T-cell (primary cell): ENCODE results near the gene CBX4. TPM values are rescaled to one million over a fixed set of nuclear protein-coding genes. Genes with fewer than 3 reads are reported as not detected.

Source experiments
- ATAC-seq, 4 experiments: fragments of 200-7000 bp in 3 of 4; fragments of 150-1000 bp in 1 of 4; cut with Tn5 transposase; replicated peaks in 1 of 4; 1 replicate in 3 of 4; 2 replicates in 1 of 4; pipeline ENCODE4 v1.10.0; 2021; ENCODE audit warnings: moderate library complexity in 3 of 4, mild to moderate bottlenecking in 2 of 4, moderate number of reproducible peaks in 1 of 4
- CTCF ChIA-PET, 2 donors: fragments of 300-600 bp; sonication (Branson Sonifier 250); formaldehyde crosslinking; loops; one replicate each; lab custom pipeline; 2022; ENCODE audit warnings: antibody characterized with exemption in 2 of 2; lab: Charles Lee
- POLR2A ChIA-PET, 2 donors: fragments of 300-600 bp; sonication (Branson Sonifier 250); formaldehyde crosslinking; loops; one replicate each; lab custom pipeline; 2022; ENCODE audit warnings: antibody characterized with exemption in 2 of 2; lab: Charles Lee
- DNase-seq, 35 experiments: peaks; one replicate each; pipeline versions ENCODE4 v3.0.0 to v3.0.0-alpha.2; 2013 to 2023
- H3K27ac ChIP-seq: one replicate; pipeline ENCODE4 v1.5.1; 2013; ENCODE audit warnings: low read length
- H3K27me3 ChIP-seq, 2 experiments: replicated peaks in 1 of 2; 1 replicate in 1 of 2; 2 replicates in 1 of 2; pipeline versions ENCODE4 v1.6.1 to v1.7.0; 2013; ENCODE audit warnings: low read length in 1 of 2, mixed read lengths in 1 of 2; ENCODE audit not compliant: control insufficient read depth in 2 of 2, insufficient read depth in 2 of 2; ENCODE audit errors: extremely low read depth in 1 of 2
- H3K36me3 ChIP-seq, 2 donors: 1 replicate in 1 of 2; 2 replicates in 1 of 2; pipeline versions ENCODE4 v1.6.1 to v1.7.0; 2013; ENCODE audit warnings: low read length in 1 of 2; ENCODE audit not compliant: control insufficient read depth in 2 of 2, insufficient read depth in 1 of 2; ENCODE audit errors: extremely low read depth in 1 of 2
- H3K4me1 ChIP-seq, 2 experiments: 1 replicate in 1 of 2; 2 replicates in 1 of 2; pipeline versions ENCODE4 v1.6.1 to v1.7.0; 2013; ENCODE audit warnings: low read length in 2 of 2, mixed read lengths in 1 of 2; ENCODE audit not compliant: insufficient read depth in 2 of 2, control insufficient read depth in 1 of 2; ENCODE audit errors: extremely low read depth in 1 of 2
- H3K4me3 ChIP-seq, 2 donors: 1 replicate in 1 of 2; 2 replicates in 1 of 2; pipeline versions ENCODE4 v1.5.1 to v1.7.0; 2013; ENCODE audit warnings: mild to moderate bottlenecking in 2 of 2, low read length in 1 of 2, moderate library complexity in 1 of 2; ENCODE audit not compliant: control insufficient read depth in 1 of 2; ENCODE audit errors: extremely low read depth in 1 of 2
- H3K9me3 ChIP-seq: 2 replicates; pipeline ENCODE4 v1.7.0; 2013
- H3K27ac Mint-ChIP-seq, 2 donors: one replicate each; pipeline ENCODE4 v1.8.0; 2020 to 2021; ENCODE audit warnings: mild to moderate bottlenecking in 2 of 2, mixed read lengths in 2 of 2
- H3K27me3 Mint-ChIP-seq, 2 donors: one replicate each; pipeline ENCODE4 v1.8.0; 2021 to 2022; ENCODE audit warnings: mixed read lengths in 2 of 2
- H3K36me3 Mint-ChIP-seq: one replicate; pipeline ENCODE4 v1.8.0; 2021; ENCODE audit warnings: mixed read lengths
- H3K4me1 Mint-ChIP-seq, 3 donors: one replicate each; pipeline ENCODE4 v1.8.0; 2020 to 2022; ENCODE audit warnings: mixed read lengths in 3 of 3, mild to moderate bottlenecking in 1 of 3
- H3K4me3 Mint-ChIP-seq, 3 donors: one replicate each; pipeline ENCODE4 v1.8.0; 2020 to 2022; ENCODE audit warnings: mild to moderate bottlenecking in 3 of 3, mixed read lengths in 3 of 3, moderate library complexity in 3 of 3
- H3K9me3 Mint-ChIP-seq, 3 donors: one replicate each; pipeline ENCODE4 v1.8.0; 2020 to 2022; ENCODE audit warnings: mixed read lengths in 3 of 3
- WGBS: methylation state at CpG from one replicate; pipeline ENCODE4 v1.1.5; 2013; ENCODE audit warnings: missing lambda C conversion rate; ENCODE audit not compliant: insufficient coverage; 5-methylcytosine and 5-hydroxymethylcytosine counted together
- total RNA-seq, 35 experiments: library from RNA in 6 of 35; stranded (reverse) in 6 of 35; fragments of 120-200 nt in 1 of 35; gene quantifications; one replicate each; pipeline versions ENCODE4 v1.2.1 to v1.2.4 and lab custom pipeline; 2013 to 2026

CBX4 gene
- total RNA-seq, 5 donors from 2014 or later (not counting 1 experiment from before 2014, with no cell fraction given), result 63.2 to 138 (median 70.2) TPM

GRCh38 chr17:79833744-79834564 is 5.3 kb downstream of the CBX4 start:
- WGBS, result 95% methylated on average over 75 of the region's 83 CpGs
- CTCF ChIA-PET, result no interaction called here
- H3K36me3 Mint-ChIP-seq, result peaks cover 18% of the 10 kb centered on the region
- POLR2A ChIA-PET, result no interaction called here
- no peak for DNase-seq
- Histone ChIP-seq H3K27ac (no peak overlapping the region), H3K27me3 (no peaks in the 10 kb centered on the region), H3K4me1 (peaks cover 22 to 70% of the 10 kb centered on the region in 2 experiments), H3K4me3 (no peak overlapping the region), H3K36me3 (peaks cover 3 to 45% of the 10 kb centered on the region in 2 donors), H3K9me3 (no peaks in the 10 kb centered on the region)
- ATAC-seq, result no peak
- no peaks in the 10 kb centered on the region for H3K9me3 Mint-ChIP-seq
- H3K4me1 Mint-ChIP-seq, result peaks cover 24 to 53% (median 25%) of the 10 kb centered on the region in 3 donors
- no peaks in the 10 kb centered on the region for H3K27me3 Mint-ChIP-seq
- H3K4me3 Mint-ChIP-seq, result peak overlapping the region in 1 of 3 donors; percentile 60
- no peak overlapping the region for H3K27ac Mint-ChIP-seq

GRCh38 chr17:79833110-79833450 is 6.2 kb downstream of the CBX4 start:
- H3K27ac ChIP-seq, result no peak overlapping the region
- H3K4me3 ChIP-seq, result no peak overlapping the region
- H3K27me3 ChIP-seq, result no peaks in the 10 kb centered on the region
- ChIA-PET CTCF (interaction anchor here in 1 of 2 donors (0.7 kb wide), 1 partner anchor 176 kb away, joined by 14 read pairs; no protein-coding TSS in a partner anchor), POLR2A (interaction anchor here in 1 of 2 donors (0.6 kb wide), 1 partner anchor 28 kb away, joined by 5 read pairs; no protein-coding TSS in a partner anchor)
- no peak for ATAC-seq
- Mint-ChIP-seq H3K4me1 (peaks cover 22 to 54% (median 27%) of the 10 kb centered on the region in 3 donors), H3K27ac (no peak overlapping the region), H3K27me3 (no peaks in the 10 kb centered on the region), H3K9me3 (no peaks in the 10 kb centered on the region), H3K36me3 (peaks cover 14% of the 10 kb centered on the region), H3K4me3 (peak overlapping the region in 2 of 3 donors; percentile 17 to 65)
- peaks cover 3 to 45% of the 10 kb centered on the region in 2 donors for H3K36me3 ChIP-seq
- DNase-seq, result no peak
- no peaks in the 10 kb centered on the region for H3K9me3 ChIP-seq
- peaks cover 22 to 68% of the 10 kb centered on the region in 2 experiments for H3K4me1 ChIP-seq
- WGBS, result no CpG with 5 or more reads among the region's 7 CpGs

GRCh38 chr17:79832218-79833109 is 6.8 kb downstream of the CBX4 start:
- Mint-ChIP-seq H3K4me1 (peaks cover 22 to 49% (median 27%) of the 10 kb centered on the region in 3 donors), H3K36me3 (peaks cover 13% of the 10 kb centered on the region), H3K27me3 (no peaks in the 10 kb centered on the region), H3K9me3 (no peaks in the 10 kb centered on the region), H3K27ac (no peak overlapping the region), H3K4me3 (peak overlapping the region in 1 of 3 donors; percentile 65)
- H3K27me3 ChIP-seq, result no peaks in the 10 kb centered on the region
- peak in 2 of 4 experiments; percentile 5 to 8 for ATAC-seq
- CTCF ChIA-PET, result interaction anchor here in 1 of 2 donors (0.7 kb wide), 1 partner anchor 177 kb away, joined by 14 read pairs; no protein-coding TSS in a partner anchor
- POLR2A ChIA-PET, result interaction anchor here in 1 of 2 donors (0.6 kb wide), 1 partner anchor 27 kb away, joined by 5 read pairs; no protein-coding TSS in a partner anchor
- H3K27ac ChIP-seq, result no peak overlapping the region
- WGBS, result 34% methylated on average over 39 of the region's 72 CpGs
- H3K36me3 ChIP-seq, result peaks cover 3 to 45% of the 10 kb centered on the region in 2 donors
- no peaks in the 10 kb centered on the region for H3K9me3 ChIP-seq
- peaks cover 18 to 62% of the 10 kb centered on the region in 2 experiments for H3K4me1 ChIP-seq
- peak in 1 of 35 experiments; percentile 29 for DNase-seq
- no peak overlapping the region for H3K4me3 ChIP-seq

DNA sequence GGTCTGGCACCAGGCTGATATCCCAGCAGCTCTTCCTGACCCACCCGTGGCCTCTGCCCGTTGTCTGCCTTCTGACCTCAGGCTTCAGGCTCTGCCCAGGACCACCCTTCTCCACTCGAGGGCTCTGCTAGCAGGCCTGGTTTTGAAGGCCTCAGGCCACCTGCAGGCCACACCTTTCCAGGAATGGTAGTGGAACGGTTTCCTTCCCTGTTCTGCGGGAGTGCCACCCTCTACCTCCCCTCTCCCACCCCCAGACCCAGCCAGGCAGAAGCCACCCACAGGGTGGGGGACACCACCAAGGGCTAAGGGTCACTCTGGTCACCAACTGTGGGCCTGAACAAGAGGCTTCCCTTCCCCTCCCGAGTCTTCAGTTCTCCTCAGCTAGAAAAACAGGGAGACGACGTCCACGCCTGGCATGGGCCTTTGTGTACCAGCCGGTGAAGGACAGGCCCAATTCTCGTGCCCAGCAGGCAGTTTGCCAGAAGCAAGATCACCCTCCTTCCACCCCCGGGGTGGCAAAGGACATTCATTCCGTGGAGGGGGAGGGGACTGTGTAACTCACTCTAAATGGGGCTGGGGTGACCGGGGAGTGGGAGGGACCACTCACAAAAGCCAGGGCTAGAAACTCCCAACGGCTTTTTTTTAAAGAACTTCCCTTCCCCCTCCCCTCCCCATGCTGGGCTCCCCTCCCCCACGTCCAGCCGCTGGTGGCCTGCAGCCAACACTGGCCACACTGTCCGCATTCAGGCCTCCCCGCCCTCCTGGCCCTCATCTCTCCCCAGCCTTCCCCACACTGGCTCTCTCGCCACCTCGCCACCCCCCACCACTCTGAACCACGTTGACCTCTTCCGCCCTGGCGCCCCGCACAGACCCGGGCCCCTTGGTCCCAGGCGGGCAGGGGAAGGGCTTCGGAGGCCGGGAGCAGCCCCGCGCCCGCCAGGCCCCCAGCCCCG is 7.7 kb downstream of the CBX4 start:
- H3K27ac Mint-ChIP-seq, result no peak overlapping the region
- Histone ChIP-seq H3K4me3 (no peak overlapping the region), H3K4me1 (peaks cover 22 to 56% of the 10 kb centered on the region in 2 experiments), H3K36me3 (peaks cover 3 to 36% of the 10 kb centered on the region in 2 donors), H3K27ac (no peak overlapping the region), H3K9me3 (no peaks in the 10 kb centered on the region), H3K27me3 (peaks cover 0 to 7% of the 10 kb centered on the region in 2 experiments)
- no peak for ATAC-seq
- H3K27me3 Mint-ChIP-seq, result peaks cover 0 to 3% of the 10 kb centered on the region in 2 donors
- POLR2A ChIA-PET, result no interaction called here
- H3K4me3 Mint-ChIP-seq, result peak overlapping the region in 1 of 3 donors; percentile 16
- no peak for DNase-seq
- no peaks in the 10 kb centered on the region for H3K9me3 Mint-ChIP-seq
- peaks cover 13% of the 10 kb centered on the region for H3K36me3 Mint-ChIP-seq
- H3K4me1 Mint-ChIP-seq, result peaks cover 20 to 45% (median 26%) of the 10 kb centered on the region in 3 donors
- WGBS, result 52% methylated on average over 13 of the region's 33 CpGs
- CTCF ChIA-PET, result no interaction called here

DNA sequence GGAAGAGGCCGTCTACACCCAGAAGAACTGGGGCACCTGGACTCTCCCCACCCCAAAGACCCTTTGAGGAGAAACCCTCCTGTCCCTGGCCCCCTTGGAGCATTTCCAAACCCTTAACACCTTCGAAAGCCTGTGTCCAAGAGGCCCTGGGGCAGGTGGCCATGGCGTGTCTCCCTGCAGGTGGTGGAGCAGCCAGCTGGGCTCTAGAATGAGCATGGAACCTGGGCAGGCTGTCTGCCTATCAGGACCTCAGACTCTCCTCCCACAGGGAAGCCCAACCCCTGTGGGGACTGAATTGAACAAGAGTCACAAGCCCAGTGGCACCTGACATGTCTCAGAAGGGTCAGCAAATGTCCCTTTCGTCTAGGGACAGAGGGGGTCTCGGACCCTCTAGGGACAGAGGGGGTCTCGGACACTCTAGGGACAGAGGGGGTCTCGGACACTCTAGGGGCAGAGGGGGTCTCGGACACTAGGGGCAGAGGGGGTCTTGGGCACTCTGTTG is 8.4 kb downstream of the CBX4 start:
- 90% methylated on average over 6 of the region's 8 CpGs for WGBS
- CTCF ChIA-PET, result no interaction called here
- H3K4me3 Mint-ChIP-seq, result no peak overlapping the region

More for the DNA sequence above, 8.4 kb downstream of the CBX4 start:
- H3K27me3 Mint-ChIP-seq, result peaks cover 0 to 10% of the 10 kb centered on the region in 2 donors
- H3K36me3 Mint-ChIP-seq, result peaks cover 13% of the 10 kb centered on the region
- Histone ChIP-seq H3K9me3 (no peaks in the 10 kb centered on the region), H3K27me3 (peaks cover 0 to 9% of the 10 kb centered on the region in 2 experiments), H3K4me3 (no peak overlapping the region), H3K4me1 (peaks cover 17 to 55% of the 10 kb centered on the region in 2 experiments), H3K36me3 (peaks cover 3 to 29% of the 10 kb centered on the region in 2 donors), H3K27ac (no peak overlapping the region)
- POLR2A ChIA-PET, result no interaction called here
- peaks cover 22 to 47% (median 32%) of the 10 kb centered on the region in 3 donors for H3K4me1 Mint-ChIP-seq
- ATAC-seq, result no peak
- H3K9me3 Mint-ChIP-seq, result no peaks in the 10 kb centered on the region
- H3K27ac Mint-ChIP-seq, result no peak overlapping the region
- DNase-seq, result no peak
